CD14-positive monocyte (primary cell): ENCODE measurements around the gene IL1RL1. TPM values are rescaled to one million over a fixed set of nuclear protein-coding genes. Genes with fewer than 3 reads are reported as not detected.

Source experiments
- DNase-seq, 3 donors: peaks; one replicate each; pipeline ENCODE4 v3.0.0-alpha.2; 2011 to 2022
- H2AFZ ChIP-seq: 2 replicates; pipeline ENCODE4 v1.6.0; 2012; ENCODE audit warnings: mild to moderate bottlenecking, low read depth, low read length, inconsistent platforms; ENCODE audit not compliant: insufficient read depth, poor library complexity, severe bottlenecking
- H3K27ac ChIP-seq, 2 donors: 1 replicate in 1 of 2; 2 replicates in 1 of 2; pipeline ENCODE4 v1.5.1; 2012 to 2013; ENCODE audit warnings: low read length in 2 of 2, control low read depth in 1 of 2, inconsistent platforms in 1 of 2, low read depth in 1 of 2, mild to moderate bottlenecking in 1 of 2
- H3K27me3 ChIP-seq, 2 donors: one replicate each; pipeline versions ENCODE4 v1.6.0 to v1.6.1; 2011 to 2013; ENCODE audit warnings: low read length in 2 of 2; ENCODE audit not compliant: control insufficient read depth in 2 of 2, insufficient read depth in 2 of 2
- H3K36me3 ChIP-seq, 2 donors: replicated peaks in 1 of 2; 1 replicate in 1 of 2; 2 replicates in 1 of 2; pipeline versions ENCODE4 v1.5.1 to v1.6.1; 2012 to 2013; ENCODE audit warnings: low read length in 2 of 2, control low read depth in 1 of 2, inconsistent platforms in 1 of 2, mild to moderate bottlenecking in 1 of 2; ENCODE audit not compliant: insufficient read depth in 2 of 2, control insufficient read depth in 1 of 2
- H3K4me1 ChIP-seq, 2 donors: 1 replicate in 1 of 2; 2 replicates in 1 of 2; pipeline versions ENCODE4 v1.5.1 to v1.6.1; 2012 to 2013; ENCODE audit warnings: low read length in 2 of 2, control low read depth in 1 of 2, inconsistent platforms in 1 of 2, mild to moderate bottlenecking in 1 of 2, moderate library complexity in 1 of 2; ENCODE audit not compliant: insufficient read depth in 2 of 2, control insufficient read depth in 1 of 2
- H3K4me2 ChIP-seq: replicated peaks from 2 replicates; pipeline ENCODE3; 2012; ENCODE audit warnings: low read length, moderate library complexity, mild to moderate bottlenecking; ENCODE audit not compliant: poor library complexity, severe bottlenecking; ENCODE audit errors: extremely low read depth
- H3K4me3 ChIP-seq, 3 experiments: fragments of 200-600 bp in 1 of 3; sonication (generic) in 1 of 3; replicated peaks in 1 of 3; 1 replicate in 2 of 3; 2 replicates in 1 of 3; pipeline ENCODE4 v1.5.1; 2011 to 2013; ENCODE audit warnings: low read length in 3 of 3, mild to moderate bottlenecking in 3 of 3, control low read depth in 2 of 3, low read depth in 2 of 3, inconsistent platforms in 1 of 3, moderate library complexity in 1 of 3
- H3K79me2 ChIP-seq: 2 replicates; pipeline ENCODE4 v1.6.0; 2012; ENCODE audit warnings: mild to moderate bottlenecking, control low read depth, inconsistent platforms, low read length, moderate library complexity; ENCODE audit not compliant: insufficient read depth
- H3K9ac ChIP-seq: 2 replicates; pipeline ENCODE4 v1.6.0; 2017; ENCODE audit warnings: low read length, mild to moderate bottlenecking; ENCODE audit not compliant: insufficient read depth, poor library complexity, severe bottlenecking
- H3K9me3 ChIP-seq, 2 donors: replicated peaks in 1 of 2; 1 replicate in 1 of 2; 2 replicates in 1 of 2; pipeline versions ENCODE4 v1.5.1 to v1.6.1; 2012 to 2013; ENCODE audit warnings: low read length in 2 of 2, control low read depth in 1 of 2; ENCODE audit not compliant: control insufficient read depth in 1 of 2, insufficient read depth in 1 of 2
- H4K20me1 ChIP-seq: 2 replicates; pipeline ENCODE4 v1.6.0; 2012; ENCODE audit warnings: mild to moderate bottlenecking, low read length, control low read depth, moderate library complexity; ENCODE audit not compliant: insufficient read depth
- H3K27ac Mint-ChIP-seq, 7 donors: one replicate each; pipeline ENCODE4 v1.8.0; 2020; ENCODE audit warnings: mild to moderate bottlenecking in 7 of 7, mixed read lengths in 7 of 7, moderate library complexity in 6 of 7, inconsistent platforms in 2 of 7
- H3K27me3 Mint-ChIP-seq, 3 donors: one replicate each; pipeline ENCODE4 v1.8.0; 2021 to 2022; ENCODE audit warnings: low read depth in 3 of 3, mild to moderate bottlenecking in 3 of 3, mixed read lengths in 3 of 3, moderate library complexity in 3 of 3, inconsistent platforms in 1 of 3
- H3K36me3 Mint-ChIP-seq, 2 donors: one replicate each; pipeline ENCODE4 v1.8.0; 2020; ENCODE audit warnings: mixed read lengths in 2 of 2, inconsistent platforms in 1 of 2, mild to moderate bottlenecking in 1 of 2
- H3K4me1 Mint-ChIP-seq: one replicate; pipeline ENCODE4 v1.8.0; 2020; ENCODE audit warnings: mild to moderate bottlenecking, mixed read lengths
- H3K4me3 Mint-ChIP-seq, 2 donors: one replicate each; pipeline ENCODE4 v1.8.0; 2020; ENCODE audit warnings: mild to moderate bottlenecking in 2 of 2, mixed read lengths in 2 of 2, moderate library complexity in 1 of 2
- H3K9me3 Mint-ChIP-seq, 7 donors: one replicate each; pipeline ENCODE4 v1.8.0; 2020 to 2022; ENCODE audit warnings: mixed read lengths in 7 of 7, mild to moderate bottlenecking in 6 of 7, moderate library complexity in 6 of 7, inconsistent platforms in 2 of 7
- WGBS: methylation state at CpG from one replicate; pipeline ENCODE4 v1.1.5; 2013; ENCODE audit warnings: missing lambda C conversion rate; ENCODE audit not compliant: insufficient coverage; 5-methylcytosine and 5-hydroxymethylcytosine counted together
- intact Hi-C, 2 donors: fragments of 100-400 bp; cut with micrococcal nuclease; formaldehyde crosslinking; loops; one replicate each; pipeline versions ENCODE4 v1.15.0 to v1.15.1; 2023
- polyA plus RNA-seq, 3 donors: library from polyadenylated mRNA; depleted of rRNA in 1 of 3; unstranded in 2 of 3; stranded (reverse) in 1 of 3; fragments of 300-500 nt in 2 of 3; fragments of >200 nt in 1 of 3; fragmentation: Illumina TruSeq in 2 of 3; gene quantifications; 1 replicate in 2 of 3; 2 replicates in 1 of 3; pipeline ENCODE4 v1.2.3, GENCODE V29; 2012 to 2021
- TF ChIP-seq, protein P1 (sequence below): fragments of 200-600 bp; IDR thresholded peaks from one replicate; pipeline ENCODE4 v1.8.0; 2022; ENCODE audit warnings: antibody characterized with exemption, mild to moderate bottlenecking

IL1RL1 gene
- polyA plus RNA-seq, 3 donors, result not detected

DNA sequence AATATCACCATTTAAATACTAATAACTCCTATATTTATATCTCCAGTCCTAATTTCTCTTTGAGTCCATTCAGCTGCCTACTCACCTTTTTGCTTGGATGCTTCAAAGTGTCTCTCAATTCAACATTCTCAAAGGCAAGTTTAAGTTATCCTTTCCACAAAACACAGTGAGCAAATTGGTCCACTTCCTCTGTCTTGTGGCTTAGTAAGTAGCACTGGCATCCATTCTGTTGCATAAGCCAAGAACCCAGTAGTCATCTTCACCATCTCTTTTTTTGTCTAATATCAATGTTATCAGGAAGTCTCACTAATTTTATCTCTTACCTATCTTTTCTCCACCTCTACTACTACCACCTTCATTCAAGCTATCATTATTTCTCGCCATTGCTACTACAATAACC, 27.4 kb upstream of the IL1RL1 start:
- H3K27me3 Mint-ChIP-seq, result peaks cover 44 to 50% (median 45%) of the 10 kb centered on the region in 3 donors

GRCh38 chr2:102284611-102285010, 26.8 kb upstream of the IL1RL1 start:
- intact Hi-C loops, result no loop called here
- H3K4me3 Mint-ChIP-seq, result no peak overlapping the region
- DNase-seq, result no peak
- H3K4me1 Mint-ChIP-seq, result peaks cover 4% of the 10 kb centered on the region
- H3K4me3 ChIP-seq, result no peak overlapping the region
- H3K9me3 Mint-ChIP-seq, result peaks cover 0 to 3% (median 0%) of the 10 kb centered on the region in 7 donors
- H3K4me2 ChIP-seq, result no peak overlapping the region
- no peak overlapping the region for H3K27ac ChIP-seq
- 100% methylated on average over 1 of the region's 3 CpGs for WGBS
- H3K9me3 ChIP-seq, result no peaks in the 10 kb centered on the region
- H3K9ac ChIP-seq, result no peak overlapping the region
- H3K4me1 ChIP-seq, result peaks cover 27 to 29% of the 10 kb centered on the region in 2 donors
- TF ChIP-seq, protein P1, sequence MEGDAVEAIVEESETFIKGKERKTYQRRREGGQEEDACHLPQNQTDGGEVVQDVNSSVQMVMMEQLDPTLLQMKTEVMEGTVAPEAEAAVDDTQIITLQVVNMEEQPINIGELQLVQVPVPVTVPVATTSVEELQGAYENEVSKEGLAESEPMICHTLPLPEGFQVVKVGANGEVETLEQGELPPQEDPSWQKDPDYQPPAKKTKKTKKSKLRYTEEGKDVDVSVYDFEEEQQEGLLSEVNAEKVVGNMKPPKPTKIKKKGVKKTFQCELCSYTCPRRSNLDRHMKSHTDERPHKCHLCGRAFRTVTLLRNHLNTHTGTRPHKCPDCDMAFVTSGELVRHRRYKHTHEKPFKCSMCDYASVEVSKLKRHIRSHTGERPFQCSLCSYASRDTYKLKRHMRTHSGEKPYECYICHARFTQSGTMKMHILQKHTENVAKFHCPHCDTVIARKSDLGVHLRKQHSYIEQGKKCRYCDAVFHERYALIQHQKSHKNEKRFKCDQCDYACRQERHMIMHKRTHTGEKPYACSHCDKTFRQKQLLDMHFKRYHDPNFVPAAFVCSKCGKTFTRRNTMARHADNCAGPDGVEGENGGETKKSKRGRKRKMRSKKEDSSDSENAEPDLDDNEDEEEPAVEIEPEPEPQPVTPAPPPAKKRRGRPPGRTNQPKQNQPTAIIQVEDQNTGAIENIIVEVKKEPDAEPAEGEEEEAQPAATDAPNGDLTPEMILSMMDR, result no peak
- no peaks in the 10 kb centered on the region for H3K36me3 ChIP-seq
- H2AFZ ChIP-seq, result no peak overlapping the region
- peaks cover 44 to 51% (median 45%) of the 10 kb centered on the region in 3 donors for H3K27me3 Mint-ChIP-seq
- no peaks in the 10 kb centered on the region for H4K20me1 ChIP-seq
- H3K27me3 ChIP-seq, result peaks cover 66 to 93% of the 10 kb centered on the region in 2 donors
- H3K36me3 Mint-ChIP-seq, result peaks cover 4 to 10% of the 10 kb centered on the region in 2 donors
- no peaks in the 10 kb centered on the region for H3K79me2 ChIP-seq
- H3K27ac Mint-ChIP-seq, result no peak overlapping the region

More for the DNA sequence above, 27.4 kb upstream of the IL1RL1 start:
- TF ChIP-seq, protein P1, result no peak
- Histone ChIP-seq H2AFZ (no peak overlapping the region), H3K79me2 (no peaks in the 10 kb centered on the region), H3K9ac (no peak overlapping the region), H3K27ac (no peak overlapping the region), H3K36me3 (no peaks in the 10 kb centered on the region), H3K27me3 (peaks cover 69 to 94% of the 10 kb centered on the region in 2 donors), H3K9me3 (no peaks in the 10 kb centered on the region), H3K4me3 (no peak overlapping the region), H4K20me1 (no peaks in the 10 kb centered on the region), H3K4me1 (peaks cover 28 to 34% of the 10 kb centered on the region in 2 donors), H3K4me2 (no peak overlapping the region)
- no peak overlapping the region for H3K27ac Mint-ChIP-seq
- DNase-seq, result peak in 2 of 3 donors; percentile 54 to 64
- peaks cover 1 to 10% of the 10 kb centered on the region in 2 donors for H3K36me3 Mint-ChIP-seq
- H3K4me1 Mint-ChIP-seq, result peaks cover 9% of the 10 kb centered on the region
- H3K9me3 Mint-ChIP-seq, result peaks cover 0 to 3% (median 0%) of the 10 kb centered on the region in 7 donors
- intact Hi-C loops, result no loop called here
- WGBS, result 100% methylated on average over 1 of the region's 1 CpG
- no peak overlapping the region for H3K4me3 Mint-ChIP-seq
